GM21529 (cell line): ENCODE measurements around the gene PTPRD.

ENCODE experiments used
- ATAC-seq: cut with Tn5 transposase; IDR thresholded peaks from one replicate; pipeline ENCODE4 v1.9.1; 2021; ENCODE audit not compliant: unreplicated experiment

The PTPRD gene

DNA sequence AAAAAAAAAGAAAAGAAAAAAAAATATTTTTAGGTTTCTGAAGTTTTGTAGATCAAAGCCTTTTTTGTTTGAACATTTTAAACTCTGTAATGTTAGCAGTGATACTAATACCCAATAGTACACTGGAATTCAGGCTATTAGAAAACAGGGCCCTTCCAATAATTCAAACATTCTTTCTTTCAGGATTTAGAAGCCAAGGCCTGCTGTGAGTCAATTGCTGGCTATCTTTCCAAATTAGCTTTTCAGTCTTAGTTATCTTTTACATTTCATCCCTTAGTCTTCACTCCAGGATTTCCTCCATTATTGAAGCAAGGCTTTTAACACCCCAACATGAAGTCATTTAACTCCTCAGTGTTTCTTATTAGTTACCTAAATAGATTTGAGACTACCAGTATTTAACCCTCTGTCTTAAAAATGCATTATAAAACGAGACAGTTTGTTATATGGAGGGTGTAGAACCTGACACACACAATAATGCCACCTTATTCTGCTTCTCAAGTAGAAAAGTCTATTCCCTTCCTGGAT is 1861.3 kb downstream of the PTPRD start:
- ATAC-seq = no peak

DNA sequence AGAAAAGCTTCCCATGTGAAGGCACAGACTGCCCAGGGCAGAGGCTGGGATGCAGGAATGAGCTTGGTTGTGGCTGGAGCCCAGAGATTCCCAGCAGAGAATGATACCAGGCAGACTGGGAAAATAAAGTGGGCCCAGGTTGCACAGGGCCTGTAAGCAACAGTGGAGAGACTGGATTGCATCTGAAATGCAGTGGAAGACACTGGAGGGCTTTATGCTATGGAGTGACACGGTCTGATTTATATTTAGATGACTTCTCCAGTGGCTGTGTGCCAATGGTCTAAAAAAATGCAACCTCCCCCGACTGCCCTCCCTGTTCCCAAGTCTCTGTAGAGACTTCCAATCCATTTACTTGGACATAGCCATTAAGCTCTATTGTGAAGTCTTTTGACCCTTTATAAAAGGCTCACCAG is 1862.2 kb downstream of the PTPRD start:
- ATAC-seq = no peak

DNA sequence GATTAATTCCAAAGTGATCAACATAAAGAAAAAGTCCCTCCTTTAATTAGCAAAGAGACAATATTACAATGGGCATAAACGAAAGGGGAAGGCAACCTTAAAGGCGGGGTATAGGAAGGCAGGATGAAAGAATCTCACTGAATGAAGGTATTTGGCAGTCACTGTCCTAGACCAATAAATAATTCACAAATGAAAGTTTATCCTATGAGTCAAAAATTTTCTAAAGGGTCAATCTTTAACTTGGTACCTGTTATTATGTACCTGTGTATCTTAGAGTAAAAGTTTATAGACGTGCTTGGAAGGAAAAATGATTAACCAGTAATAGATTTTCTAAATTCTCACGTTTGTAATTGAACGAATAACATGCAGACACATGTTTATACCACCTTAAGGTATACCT is 1867.5 kb downstream of the PTPRD start:
- no peak for ATAC-seq

DNA sequence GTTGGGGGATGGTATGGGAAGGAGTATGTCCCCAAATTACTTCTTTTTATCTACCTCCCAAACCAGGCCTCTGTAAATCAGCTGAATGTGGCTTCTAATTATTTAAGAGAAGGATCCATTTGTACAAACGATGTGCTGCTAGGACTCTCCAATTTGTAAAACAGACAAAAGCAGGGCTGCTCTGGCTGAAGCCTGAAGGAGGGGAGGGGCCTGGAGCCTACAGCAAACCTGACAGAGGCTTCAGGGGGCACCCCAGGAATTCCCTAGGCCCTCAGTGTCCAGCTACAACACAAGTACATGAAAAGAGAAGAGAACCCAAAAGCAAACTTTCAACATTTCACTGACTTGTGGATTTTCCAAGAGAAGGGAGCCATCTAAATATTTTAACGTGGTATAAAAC is 1873.9 kb downstream of the PTPRD start:
- ATAC-seq = no peak

DNA sequence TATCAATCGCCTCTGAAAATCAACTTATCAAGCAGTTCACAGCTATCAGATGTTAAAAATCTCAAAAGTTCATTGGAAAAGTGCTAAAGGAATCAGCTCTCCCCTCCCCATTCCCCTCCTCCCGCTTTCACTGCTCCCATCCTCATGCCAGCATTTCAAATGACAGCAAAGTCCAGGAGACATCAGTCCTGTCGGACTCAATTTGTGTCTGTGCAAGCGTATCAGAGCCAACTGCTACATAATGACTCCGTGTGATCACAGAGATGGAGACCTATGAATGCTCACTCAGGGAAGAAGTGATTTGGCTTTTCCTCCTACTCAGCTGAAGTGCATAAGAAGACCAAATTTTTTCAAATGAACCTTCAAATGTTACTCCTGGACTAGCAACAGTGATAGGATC is 1876.0 kb downstream of the PTPRD start:
- no peak for ATAC-seq

DNA sequence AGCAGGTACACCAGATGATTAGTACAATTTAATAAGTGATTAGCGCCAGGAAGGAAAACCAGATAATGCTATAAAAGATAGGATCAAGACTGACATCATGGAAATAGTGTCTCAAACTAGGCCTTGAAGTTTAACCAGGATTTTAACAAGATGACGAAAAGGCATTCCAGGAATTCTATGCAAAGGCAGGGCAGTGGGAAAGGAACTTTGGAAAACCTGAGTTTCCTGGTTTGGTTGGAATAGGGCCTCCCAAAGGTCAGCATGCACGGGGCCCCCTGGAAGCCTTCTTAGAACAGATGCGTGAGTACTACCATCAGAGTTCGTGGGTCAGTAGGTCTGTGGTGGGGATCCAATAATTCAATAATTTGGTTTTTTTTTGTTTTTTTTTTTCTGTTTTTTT is 1878.0 kb downstream of the PTPRD start:
- no peak for ATAC-seq

DNA sequence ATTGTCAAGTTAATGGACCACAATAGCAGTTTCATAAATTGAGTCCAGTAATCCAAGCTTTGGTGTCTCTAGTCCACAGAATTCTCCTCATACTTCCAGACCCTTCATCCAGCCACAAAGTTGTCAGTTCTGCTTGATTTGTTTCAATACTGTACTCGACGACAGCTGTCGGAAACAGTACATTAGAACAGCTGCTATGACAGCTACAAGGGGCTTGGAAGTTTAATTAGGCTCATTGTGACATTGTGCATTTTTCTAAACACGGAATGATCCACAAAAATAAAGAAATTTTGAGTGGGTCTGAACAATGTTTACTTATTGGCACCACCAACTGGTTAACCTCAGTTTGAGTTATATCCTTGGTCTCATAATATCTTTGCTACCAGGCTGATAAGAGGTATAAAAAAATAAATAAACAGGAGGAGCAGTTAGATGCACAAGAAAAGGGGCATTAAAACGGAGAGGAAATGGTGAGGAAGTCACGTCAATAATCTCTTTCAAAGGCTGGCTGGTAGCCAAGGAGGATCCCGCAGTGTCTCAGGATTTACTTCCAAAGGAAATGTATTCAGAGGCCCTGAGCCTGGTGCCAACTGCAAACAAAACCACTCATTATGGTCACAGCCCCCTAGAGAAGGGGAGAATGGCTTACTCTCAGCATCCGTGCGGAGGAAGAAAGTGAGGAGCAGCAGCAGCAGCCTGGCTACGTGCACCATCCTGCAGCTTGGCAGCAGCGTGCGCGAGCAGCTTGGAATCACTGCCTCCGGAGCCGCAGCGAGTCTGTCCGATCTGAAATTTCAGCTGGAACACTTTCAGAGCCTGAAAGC is 1879.5 kb downstream of the PTPRD start:
- ATAC-seq = no peak

DNA sequence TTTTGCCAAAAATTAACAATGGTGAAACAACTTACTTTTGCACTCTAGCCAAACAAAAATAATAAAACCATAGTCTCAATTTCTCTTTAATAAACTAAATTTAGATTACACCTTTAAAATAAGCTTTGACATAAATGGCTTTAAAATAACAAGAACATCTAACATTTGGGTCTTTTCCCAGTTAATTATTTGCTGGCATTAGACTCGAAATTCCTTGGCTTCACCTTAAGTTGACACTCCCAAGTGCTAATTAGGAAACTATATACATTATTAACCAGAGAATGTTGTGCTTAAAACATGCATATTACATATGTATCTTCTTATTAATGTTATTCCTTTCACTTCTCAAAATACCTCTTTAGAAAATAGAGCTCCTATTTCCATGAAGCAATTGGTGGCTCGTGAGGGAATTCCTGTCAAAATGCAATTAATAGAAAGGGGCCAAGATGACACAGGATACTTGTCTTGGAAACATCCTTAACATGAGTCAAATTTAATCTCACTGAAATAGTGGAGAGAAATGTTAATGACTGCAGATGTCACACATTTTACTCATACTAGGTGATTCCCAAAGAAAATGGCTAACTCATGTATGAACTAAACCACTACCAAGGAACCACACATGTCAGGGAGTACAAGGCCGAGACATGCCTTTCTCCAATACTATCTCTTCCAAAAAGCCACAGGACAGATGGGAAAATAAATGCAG is 1880.3 kb downstream of the PTPRD start:
- no peak for ATAC-seq

DNA sequence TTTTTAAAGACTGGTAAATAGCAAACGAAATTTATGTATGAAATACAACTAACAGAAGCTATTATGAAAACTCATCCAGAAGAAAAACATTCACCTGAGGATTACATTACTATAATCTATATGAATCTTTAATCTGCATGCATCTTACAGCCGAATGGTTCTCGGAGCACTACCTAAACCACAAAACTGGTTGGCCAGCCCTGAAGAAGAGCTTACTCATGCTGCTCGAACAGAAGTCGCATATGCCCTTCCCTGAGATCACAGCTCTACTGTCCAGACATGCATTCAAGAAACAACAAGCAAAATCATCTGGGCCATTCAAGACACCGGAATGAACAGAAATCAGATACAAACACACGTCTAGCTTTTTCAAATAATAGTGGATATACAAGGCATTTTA is 1882.2 kb downstream of the PTPRD start:
- no peak for ATAC-seq

DNA sequence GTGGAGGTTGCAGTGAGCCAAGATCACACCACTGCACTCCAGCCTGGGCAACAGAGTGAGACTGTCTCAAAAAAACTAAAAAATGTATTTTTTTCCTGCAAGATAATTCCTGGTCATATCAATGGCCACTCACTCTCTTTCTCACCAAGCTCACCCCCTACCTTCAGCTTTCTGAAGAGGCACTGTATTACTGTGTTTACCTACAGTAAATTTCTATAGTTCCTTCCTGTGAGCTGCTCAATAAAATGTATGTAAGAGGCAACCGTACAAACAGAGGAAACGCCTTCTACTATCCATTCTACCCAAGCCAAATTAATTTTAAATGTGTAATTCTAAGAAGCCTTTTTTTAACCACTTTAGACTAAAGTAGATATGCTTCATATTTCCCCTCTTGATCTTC is 1883.9 kb downstream of the PTPRD start:
- ATAC-seq = no peak

DNA sequence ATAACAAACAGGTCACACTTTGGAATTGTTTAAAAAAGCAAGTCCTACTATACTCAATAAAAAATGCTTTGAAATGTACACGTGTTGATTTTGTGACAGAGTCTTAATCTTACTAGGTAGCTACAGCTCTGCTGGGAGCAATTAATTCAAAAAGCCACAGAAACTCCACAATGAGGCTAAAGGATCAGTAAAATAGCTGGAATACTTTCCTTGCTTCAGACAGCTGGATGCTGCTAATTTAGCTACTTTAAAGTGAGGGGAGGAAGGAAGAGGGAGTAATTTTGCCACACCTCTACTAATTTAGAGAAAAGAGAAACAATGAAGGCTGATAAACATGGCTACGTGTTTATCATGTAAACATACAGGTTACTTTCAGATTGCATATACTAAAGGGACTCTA is 1885.6 kb downstream of the PTPRD start:
- no peak for ATAC-seq

DNA sequence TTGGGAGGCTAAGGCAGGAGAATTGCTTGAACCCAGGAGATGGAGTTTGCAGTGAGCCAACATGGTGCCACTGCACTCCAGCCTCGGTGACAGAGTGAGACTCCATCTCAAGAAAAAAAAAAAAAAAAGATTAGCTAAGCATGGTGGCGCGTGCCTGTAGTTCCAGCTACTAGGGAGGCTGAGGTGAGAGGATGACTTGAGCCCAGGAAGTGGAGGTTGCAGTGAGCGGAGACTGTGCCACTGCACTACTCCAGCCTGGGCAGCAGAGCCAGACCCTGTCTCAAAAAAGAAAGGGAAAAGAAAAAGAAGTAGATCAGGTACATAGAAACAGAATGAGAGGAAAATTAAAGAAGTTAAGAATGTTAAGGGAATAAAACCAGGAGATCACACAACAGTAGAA is 1886.1 kb downstream of the PTPRD start:
- no peak for ATAC-seq

DNA sequence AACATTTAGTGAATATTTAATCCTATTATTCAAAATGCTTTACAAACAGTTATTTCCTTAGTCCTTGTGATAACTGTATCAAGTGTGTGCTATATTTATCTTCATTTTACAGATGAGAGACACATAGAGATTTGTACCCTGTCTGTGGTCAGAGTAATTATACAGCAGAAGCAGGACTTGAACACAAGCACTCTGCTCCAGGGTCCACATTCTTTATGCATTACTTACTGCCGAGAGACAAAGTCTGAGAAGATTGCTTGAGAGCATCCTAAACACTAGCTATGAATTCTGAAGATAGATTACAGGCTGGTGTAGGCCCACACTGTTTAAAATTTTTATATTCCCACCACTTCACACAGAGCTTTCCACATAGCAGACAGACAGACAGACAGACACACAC is 1887.2 kb downstream of the PTPRD start:
- no peak for ATAC-seq

DNA sequence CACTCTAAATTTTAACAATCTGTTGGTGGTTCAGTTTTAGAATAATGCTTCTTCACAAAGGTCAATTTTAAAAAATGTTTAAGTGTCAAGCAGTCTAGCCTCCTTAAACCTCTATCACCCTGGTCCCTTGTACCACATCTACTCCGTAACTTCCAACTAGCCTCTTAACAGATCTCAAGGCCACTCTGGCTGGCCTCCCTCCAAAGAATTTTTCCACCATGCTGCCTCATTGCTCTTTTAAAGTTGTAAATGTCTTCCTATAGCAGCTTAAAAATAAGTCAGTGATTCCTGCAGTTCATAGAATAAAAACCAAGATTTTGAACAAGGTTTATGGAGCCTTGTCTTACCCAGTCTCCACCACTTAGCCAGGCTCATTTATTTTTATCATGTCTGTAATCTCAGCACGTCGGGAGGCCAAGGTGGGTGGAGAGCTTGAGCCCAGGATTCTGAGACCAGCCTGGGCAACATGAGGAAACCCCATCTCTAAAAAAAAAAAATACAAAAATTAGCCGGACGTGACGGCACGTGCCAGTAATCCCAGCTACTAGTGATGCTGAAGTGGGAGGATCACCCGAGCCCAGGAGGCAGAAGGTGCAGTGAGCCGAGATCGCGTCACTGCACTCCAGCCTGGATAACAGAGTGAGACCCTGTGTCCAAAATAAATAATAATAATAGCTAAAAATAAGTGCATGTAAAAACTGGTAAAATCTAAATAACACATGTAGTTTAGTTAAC is 1888.4 kb downstream of the PTPRD start:
- no peak for ATAC-seq

DNA sequence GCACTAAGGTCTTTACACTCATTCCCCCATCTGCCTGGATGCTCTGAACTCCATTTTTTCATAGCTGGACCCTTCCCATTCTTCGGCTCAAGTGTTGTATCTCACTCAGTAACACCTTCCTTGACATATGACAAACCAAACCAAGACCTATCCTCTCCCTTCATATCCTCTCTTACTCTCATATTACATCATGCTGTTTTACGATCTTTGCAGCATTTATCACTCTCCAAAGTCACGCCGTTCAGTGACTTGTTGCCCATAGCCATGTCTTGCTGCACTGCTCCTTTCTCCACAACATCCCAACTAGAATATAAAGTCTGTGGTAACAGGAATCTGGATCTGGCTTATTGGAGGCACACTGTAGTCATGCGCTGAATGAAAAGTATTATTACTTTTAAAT is 1889.6 kb downstream of the PTPRD start:
- ATAC-seq = no peak

DNA sequence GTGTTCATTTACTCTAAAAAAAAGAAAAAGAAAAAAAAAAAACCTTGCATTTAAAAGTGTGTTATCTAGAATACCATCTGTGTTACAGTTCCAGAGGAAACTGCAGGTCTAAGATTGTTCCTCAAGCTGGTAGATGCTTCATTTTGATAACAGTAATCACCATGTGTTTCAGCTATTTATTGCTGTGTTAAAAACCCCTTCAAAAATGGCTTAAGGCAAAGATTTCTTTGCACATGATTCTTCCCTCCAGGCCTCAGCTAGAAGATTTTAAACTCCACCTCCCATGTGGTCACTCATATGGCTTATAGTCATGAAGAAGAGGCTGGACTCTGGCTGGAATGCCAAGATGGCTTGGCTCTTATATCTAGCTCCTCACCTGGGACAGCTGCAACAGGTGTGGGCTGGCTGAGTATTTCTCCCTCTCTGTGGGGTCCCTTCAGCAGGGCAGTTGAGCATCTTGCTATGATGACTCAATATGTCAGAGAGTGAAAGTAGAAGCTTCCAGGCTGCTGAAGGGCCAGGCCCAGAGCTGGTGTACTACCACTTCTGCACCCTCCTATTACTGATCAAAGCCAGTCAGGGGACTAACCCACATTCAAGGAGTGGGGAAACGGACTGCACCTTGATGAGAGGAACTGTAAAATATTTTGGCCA is 1892.8 kb downstream of the PTPRD start:
- no peak for ATAC-seq

DNA sequence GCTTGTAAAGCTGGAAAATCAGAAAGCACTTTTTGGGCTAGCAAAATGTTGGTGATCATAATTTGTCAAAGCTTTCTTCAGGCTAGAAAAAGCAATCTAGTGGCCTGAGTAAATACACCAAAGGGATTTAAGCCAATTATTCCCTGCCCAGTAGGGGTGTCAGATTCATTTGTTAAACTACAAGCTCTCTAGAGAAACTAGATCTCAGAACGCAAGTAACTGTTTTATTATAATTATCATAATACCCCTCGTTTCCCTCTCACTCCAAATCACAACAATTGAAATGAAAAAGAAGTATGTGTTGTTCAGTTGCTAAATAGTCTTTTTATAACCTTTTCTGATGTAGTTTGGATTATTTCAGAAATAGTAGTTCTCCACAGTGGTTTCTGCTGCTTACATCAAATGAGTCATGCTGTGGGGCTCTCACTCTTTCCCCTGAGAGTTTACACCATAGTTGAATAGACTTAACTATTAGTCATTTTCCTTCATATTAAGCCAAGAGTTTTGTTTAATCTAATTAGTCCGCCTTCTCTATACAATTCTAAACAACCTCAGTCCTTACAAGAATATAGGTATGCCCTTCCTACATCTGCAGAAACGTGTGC is 1894.6 kb downstream of the PTPRD start:
- ATAC-seq = no peak

DNA sequence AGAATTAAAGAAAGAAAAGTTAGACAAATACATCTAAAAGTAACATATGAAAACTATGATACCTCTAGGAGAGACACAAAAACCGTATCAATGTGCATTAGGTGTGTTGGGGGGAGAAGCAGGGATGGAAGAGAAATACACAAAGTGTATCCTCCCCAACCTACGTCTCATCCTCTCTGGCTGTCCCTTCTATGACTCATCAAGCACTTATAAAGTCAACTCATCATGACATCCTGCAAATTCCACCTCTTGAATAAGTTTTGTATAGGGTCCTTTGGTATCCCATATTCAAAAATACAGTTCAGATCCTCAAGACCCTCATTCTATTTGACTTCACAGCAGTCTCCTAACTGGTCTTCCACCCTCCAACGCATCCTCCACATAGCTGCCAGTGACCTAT is 1895.7 kb downstream of the PTPRD start:
- no peak for ATAC-seq

DNA sequence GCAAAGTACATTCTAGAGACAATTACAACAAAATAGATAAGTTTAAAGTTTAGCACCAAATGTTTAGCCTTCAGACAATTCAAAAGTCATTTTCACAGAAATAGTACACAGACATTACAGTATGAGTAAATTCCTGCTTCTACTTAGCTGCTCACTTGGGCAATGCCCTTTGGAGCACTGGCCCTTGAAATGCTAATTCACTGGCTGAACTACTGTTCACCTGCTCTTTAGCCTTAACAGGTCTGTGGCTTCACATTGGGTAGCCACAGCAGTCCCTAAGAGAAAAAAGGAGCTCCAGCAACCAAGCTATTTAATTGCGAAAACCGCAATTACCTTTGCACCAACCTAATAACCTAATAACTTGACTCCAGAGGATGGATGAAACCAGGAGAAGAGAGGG is 1897.0 kb downstream of the PTPRD start:
- ATAC-seq = no peak

DNA sequence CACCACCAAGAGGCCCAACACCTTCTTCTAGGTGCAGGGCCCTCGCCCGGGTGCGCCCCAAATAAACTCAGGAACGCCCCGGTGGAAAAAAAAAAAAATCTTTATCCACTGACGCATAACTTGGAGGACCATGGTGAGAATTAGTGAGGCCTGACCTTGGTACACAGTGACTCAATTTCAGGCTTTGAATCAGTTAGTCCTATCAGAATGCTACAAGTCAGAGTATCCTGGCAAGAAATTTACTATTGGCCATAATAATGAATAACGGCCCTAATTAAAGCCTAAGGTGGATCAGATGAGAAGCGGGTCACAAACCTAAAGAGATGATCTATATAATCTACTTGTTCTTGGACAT is 1899.0 kb downstream of the PTPRD start:
- no peak for ATAC-seq
